GM18507 (cell line): ENCODE results near the gene RAPGEF6.
"Not testable (repeated sequence)": the region's sequence is repeated elsewhere in the genome, so short reads cannot be mapped to it uniquely, and the experiment has no call there.

Experiments used
- DNase-seq: peaks from one replicate; pipeline ENCODE4 v3.0.0; 2011; ENCODE audit warnings: low read depth; ENCODE audit not compliant: insufficient read length; ENCODE audit errors: extremely low spot score
- FAIRE-seq: peaks from 2 replicates; lab custom pipeline; 2011; peaks lifted over from hg19 to GRCh38; lab: Jason Lieb, UNC

Gene RAPGEF6

DNA sequence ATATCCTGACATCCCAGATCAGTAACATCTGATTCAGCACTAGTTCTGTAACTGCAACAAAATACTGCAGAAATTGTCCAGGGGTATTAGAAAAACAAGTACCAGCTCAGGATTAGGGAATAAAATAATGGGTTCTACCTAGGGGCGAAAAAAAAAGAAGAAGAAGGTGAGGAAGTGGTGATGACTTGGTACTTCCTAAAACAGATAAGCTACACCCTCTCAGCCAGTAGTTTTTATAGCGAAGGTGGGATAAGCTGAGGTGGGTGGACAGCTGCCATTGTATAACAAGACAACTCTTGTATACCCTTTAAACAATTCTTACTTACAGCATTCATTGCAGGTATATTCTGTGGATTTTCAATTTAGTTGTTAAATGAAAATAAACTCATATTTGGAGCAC, 19.1 kb downstream of the RAPGEF6 start:
- FAIRE-seq (no peak), DNase-seq (no peak)

DNA sequence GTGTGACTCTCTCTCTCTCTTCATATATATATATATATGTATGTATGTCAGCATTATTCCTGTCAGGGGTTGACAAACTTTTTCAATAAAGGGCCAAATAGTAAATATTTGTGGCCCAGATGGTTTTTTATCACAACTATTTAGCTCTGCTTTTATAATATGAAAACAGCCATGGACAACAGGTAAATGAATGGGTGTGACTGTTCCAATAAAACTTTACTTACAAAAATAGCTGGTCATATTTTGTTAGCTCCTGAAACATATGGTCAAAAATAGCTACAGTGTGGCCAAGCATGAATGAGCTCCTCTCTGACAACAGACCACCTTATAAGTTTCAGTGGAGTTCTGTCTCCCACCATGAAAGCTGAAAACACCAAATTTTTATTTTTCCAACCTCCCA, 21.6 kb downstream of the RAPGEF6 start:
- no peak for DNase-seq
- FAIRE-seq, result no peak

DNA sequence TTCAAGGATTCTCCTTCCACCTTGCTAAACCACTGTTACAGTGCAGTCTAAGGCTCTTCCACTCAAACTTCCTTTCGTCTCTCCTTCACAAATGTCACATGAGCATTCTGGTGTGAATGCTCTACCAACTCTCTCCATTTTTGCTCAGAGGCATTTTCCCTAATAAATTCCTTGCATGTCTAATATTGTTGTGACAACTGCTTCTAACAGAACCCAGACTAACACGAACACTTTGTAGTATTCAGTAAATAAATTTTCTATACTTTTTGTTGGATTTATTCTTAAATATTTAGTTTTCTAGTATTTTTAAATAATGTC, 24.0 kb downstream of the RAPGEF6 start:
- DNase-seq, result no peak
- FAIRE-seq, result no peak

DNA sequence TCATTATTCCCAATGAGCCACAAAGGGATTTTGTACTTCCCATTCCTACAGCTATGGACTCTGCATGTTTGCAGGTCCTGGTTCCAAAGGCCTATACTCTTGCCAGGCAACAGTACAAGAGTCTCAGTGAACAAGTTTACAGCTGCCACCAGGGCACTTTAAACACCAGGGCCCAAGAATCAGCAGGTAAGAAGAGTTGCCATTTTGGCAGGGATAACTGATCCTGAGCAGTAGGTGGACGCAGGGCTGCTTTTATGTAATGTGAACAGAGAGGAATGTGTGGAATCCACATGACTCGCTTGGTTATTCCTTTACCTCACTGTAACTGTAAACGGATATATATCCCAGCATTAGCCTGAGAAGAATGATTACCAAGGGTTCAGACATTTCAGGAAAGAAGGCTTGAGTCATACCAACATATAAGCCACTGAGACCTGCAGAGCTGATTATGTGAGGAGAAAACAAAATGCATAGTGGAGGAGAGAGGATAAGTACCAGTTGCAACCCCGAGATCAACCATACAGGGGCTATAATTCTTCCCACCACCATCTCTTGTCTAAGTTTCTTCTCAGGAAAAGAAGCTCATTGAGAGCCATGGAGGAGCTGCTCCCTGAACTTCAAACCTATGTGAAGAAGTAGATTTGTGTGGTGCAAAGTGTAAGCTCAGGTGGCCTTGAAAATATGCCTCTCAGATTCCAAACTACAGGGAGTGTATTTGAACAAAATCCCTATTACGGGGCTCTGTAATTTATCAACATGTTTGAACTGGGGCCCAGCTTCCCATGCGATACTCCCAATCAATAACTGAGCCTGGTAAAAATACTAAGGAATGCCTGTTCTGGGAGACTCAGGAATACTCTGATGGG, 24.6 kb downstream of the RAPGEF6 start:
- no peak for FAIRE-seq
- no peak for DNase-seq

DNA sequence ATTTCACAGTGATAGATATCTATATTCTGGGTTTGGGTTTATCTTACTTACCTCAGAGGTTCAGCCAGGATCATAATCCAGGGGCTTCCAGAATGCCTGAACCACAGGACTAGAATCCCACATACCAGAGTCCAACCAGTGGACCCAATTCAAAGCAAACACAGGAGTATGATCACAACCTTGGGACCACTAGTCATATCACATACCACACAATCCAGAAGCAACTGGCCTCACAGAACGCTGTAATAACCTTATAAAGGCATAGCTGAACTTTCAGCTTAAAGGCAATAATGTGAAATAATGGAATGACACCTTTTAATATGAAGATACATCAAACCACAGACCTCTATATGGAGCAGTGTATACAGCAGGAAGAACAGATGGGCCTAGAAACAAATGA, 25.3 kb downstream of the RAPGEF6 start:
- DNase-seq (no peak), FAIRE-seq (no peak)

DNA sequence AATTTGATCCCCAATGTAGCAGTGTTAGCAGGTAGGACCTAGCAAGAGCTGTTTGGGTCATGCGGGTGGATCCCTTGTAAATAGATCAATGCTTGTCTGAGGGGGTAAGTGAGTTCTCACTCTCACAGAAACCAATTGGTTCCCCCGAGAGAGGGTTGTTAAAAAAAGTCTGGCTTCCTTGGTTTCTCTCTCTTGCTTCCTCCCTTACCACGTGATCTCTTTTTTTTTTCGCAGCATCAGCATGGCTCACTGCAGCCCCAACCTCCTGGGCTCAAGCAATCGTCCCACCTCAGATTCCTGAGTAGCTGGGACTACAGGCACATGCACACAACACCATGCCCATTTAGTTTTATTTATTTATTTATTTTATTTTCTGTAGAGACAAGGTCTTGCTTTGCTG, 26.4 kb downstream of the RAPGEF6 start:
- FAIRE-seq (no peak), DNase-seq (no peak)

DNA sequence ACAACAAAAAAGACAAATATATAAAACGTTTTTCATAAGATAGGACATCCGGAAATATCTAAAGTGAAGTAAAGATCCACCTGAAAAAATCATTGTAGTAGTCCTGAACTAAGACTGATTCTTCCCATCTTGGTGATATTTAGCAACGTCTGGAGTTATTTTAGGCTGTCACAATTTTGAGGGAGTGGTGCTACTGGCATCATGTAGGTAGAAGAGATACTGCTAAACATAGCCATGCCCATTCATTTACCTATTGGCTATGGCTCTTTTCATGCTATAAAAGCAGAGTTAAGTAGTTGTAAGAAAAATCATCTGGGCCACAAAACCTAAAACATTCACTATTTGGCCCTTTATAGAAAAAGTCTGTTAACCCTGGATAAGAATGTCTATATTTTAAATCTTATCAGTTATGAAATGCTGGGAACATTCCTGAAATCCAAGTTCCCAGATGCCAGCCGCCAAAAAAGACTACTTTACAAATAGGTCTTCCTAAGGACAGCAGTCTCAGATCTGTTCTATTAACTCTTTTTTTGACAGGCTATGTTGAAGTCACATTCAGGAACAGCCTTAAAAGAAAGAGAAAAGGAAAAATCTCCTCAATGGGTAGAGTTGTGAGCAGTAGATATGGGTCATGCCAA, 27.0 kb downstream of the RAPGEF6 start:
- DNase-seq (no peak), FAIRE-seq (no peak)

DNA sequence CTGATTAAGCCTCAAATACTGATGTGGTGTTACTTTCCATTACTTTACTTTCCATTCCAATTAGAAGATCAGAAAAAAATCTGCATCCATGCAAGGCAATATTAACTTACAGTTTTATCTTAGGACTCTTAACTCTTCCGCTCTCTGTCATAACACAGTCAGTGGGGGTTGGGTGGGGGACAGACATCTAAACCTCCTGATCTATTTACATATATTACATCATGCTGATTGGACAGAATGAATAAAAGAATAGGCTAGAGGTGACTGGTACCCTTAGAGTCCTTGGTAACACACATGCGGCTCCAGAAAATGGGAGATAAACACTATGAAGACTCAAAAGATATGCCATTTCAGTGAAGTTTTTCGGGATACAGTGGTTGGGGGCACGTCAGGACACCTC, 27.6 kb downstream of the RAPGEF6 start:
- FAIRE-seq, result no peak
- DNase-seq, result no peak

DNA sequence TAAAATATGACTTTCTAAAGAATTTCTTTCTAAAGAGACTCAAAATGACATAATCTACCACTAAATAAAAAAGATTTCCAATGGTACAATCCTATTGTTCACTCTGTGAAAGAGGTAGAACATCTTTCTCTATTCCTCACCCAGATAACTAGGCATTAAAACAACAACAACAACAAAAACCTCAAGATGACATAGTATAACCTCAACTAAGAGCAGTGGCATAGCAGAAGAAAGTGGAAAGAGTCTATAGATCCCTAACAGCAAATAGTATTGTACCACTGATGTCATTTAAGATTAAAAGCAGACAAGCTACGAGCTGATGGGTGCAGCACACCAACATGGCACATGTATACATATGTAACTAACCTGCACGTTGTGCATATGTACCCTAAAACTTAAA, 29.9 kb downstream of the RAPGEF6 start:
- DNase-seq (no peak), FAIRE-seq (no peak)

DNA sequence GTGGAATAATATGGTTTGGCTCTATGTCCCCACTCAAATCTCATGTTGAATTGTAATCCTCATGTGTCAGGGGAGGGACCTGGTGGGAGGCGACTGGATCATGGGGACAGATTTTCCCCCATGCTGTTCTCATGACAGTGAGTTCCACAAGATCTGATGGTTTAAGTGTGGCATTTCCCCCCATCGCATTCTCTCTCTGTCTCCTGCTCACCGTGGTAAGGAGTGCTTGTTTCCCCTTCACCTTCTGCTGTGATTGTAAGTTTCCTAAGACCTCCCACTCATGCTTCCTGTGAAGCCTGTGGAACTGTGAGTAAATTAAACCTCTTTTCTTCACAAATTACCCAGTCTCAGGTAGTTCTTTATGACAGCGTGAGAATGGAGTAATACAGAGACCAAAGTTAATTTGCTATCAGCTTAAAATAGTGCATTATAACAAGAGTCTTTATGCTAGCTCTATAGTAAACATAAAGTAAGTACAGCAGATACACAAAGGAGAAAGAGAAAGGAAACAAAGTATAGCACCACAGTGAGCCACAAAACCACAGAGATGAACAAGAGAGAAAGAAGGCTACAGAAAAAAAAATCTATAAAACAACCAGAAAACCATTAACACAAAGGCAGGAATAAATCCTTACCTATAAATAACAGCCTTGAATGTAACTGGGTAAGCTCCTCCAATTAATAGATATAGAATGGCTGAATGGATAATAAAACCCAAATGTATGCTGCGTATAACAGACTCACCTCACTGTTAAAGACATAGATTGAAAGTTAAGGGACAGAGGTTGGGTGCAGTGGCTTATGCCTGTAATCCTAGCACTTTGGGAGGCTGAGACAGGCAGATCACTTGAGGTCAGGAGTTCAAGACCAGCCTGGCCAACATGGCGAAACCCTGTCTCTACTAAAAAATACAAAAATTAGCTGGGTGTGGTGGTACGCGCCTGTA, 39.7 kb downstream of the RAPGEF6 start:
- FAIRE-seq (peak; percentile 65), DNase-seq (no peak)

DNA sequence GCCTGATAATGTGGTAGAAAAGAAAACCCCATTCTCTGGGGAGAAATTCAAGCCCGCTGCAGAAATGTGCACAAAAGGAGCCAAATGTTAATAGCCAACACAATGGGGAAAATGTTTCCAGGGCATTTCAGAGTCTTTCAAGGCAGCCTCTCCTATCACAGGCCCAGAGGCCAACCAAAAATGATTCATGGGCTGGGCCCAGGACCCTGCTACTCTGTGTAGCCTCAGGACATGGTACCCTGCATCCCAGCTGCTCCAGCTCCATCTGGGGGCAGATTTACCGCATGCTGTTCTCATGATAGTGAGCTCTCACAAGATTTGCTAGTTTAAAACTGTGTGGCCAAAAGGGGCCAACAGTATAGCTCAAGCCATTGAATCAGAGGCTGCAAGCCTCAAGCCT, 41.1 kb downstream of the RAPGEF6 start:
- DNase-seq (no peak), FAIRE-seq (no peak)

DNA sequence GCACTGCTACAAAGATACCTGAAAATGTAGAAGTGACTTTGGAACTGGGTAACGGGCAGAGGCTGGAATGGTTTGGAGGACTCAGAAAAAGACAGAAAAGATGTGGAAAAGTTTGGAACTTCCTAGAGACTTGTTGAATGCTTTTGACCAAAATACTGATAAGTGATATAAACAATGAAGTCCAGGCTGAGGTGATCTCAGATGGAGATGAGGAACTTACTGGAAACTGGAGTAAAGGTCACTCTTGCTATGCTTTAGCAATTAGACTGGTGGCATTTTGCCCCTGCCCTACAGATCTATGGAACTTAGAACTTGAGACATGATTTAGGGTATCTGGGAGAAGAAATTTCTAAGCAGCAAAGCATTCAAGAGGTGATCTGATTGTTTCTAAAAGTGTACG, 41.6 kb downstream of the RAPGEF6 start:
- DNase-seq, FAIRE-seq: not testable (repeated sequence)

DNA sequence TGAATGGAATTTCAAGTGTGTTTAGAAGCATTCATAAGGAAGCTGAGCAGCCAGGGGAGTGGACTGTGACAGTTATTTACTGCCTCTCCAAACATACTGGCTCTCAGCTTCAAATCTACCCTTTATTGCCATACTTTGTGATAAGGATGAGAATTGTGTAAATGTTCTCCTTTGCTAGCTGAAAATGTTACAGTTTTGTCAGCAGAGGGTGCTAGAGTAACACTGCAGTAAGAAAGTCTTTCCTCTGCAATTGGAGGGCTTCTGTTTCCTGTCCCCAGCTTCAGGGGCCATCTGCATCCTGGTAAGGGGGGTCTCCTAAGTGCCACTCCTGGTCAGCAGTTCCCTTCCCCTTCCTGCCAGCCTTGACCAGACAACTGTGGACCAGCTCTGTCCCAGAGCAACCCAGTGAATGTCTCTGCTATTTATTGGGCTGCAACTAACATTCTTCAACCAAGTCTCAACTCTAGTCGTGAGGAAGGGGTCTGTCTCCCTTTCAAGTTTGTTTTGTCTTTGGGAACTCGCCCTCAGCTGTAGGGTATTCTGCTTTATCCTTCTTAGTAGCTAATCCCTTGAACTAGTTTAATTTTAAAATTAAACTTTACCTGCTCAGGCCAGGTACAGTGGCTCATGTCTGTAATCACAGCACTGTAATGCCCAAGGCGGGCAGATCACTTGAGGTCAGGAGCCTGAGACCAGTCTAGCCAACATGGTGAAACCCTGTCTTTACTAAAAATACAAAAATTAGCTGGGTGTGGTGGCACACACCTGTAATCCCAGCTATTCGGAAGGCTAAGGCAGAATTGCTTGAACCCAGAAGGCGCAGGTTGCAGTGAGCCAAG, 45.3 kb downstream of the RAPGEF6 start:
- peak; percentile 76 for FAIRE-seq

DNA sequence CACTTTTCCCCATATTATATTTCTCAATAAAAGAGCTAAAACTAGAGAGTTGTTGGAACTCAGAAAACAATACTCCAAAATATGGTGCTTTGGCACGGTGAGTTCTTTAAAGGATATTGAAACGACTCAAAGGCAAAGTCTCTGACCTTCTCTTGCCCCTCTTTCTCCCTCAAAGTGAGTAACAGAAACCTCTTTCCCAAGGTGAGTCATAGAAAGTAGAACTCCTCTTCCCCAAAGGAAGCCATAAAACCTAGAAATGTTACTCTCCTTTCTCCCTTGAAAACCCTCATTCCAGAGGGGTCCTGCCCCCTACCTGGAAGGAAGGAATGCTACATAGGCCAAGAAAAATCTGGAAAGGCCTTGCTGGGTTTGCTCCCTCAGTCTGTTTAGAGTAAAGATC, 47.5 kb downstream of the RAPGEF6 start:
- no peak for DNase-seq
- no peak for FAIRE-seq

More for the DNA sequence above, 45.3 kb downstream of the RAPGEF6 start:
- peak; percentile 23 for DNase-seq

DNA sequence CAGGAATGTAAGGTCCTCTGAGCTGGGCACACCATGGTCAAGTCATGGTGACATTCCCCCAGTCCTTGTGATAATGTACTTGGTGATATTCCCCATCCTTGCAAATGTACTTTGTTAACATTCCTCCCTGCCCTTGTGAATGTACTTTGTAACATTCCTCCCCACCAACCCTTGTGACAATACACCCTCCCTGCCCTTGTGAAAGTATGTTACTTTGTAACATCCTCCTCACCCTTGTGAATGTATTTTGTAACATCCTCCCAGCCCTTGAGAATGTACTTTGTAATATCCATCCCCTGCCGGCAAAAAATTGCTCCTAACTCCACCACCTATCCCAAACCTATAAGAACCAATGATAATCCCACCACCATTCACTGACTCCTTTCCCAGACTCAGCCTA, 53.3 kb downstream of the RAPGEF6 start:
- no peak for DNase-seq
- no peak for FAIRE-seq

DNA sequence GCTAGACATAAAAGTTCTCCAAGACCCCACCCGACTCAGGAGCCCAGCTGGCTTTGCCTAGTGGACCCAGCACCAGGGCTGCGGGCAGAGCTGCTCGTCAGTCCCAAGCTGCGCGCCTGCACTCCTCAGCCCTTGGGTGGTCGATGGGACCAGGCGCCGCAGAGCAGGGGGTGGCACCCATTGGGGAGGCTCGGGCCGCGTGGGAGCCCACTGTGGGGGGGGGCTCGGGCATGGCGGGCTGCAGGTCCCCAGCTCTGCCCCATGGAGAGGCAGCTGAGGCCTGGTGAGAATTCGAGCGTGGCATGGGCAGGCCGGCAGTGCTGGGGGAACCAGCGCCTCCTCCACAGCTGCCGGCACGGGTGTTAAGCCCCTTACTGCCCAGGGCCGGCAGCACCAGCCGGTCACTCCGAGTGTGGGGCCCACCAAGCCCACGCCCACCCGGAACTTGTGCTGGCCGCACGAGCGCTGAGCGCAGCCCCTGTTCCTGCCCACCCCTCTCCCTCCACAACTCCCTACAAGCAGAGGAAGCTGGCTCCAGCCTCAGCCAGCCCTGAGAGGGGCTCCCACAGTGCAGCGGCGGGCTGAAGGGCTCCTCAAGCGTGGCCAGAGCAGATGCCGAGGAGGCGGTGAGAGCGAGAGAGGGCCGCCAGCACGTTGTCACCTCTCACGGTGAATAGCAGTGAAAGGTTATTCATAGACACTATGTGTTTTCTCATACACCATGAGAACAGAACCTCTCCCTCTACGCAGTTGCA, 54.9 kb downstream of the RAPGEF6 start:
- no peak for FAIRE-seq
- no peak for DNase-seq

DNA sequence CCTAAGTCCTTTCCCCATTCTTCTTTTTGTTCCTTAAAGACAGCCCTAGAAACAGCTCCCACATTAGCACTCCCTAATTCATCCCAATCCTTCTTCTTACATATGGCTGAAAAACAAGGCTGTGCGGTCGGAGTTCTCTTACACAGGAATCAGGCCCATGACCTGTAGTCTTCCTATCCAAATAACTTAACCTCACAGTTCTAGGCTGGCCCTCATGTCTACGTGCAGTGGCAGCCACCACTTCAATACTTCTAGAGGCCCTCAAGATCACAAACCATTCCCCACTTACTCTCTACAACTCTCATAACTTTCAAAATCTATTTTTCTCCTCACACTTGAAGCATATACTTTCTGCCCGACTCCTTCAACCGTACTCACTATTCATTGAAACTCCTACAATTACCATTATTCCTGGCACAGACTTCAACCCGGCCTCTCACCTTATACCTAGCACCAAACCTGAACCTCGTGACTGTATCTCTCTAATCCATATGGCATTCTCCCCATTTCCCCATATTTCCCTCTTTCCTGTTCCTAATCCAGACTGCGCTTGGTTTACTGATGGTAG, 59.3 kb downstream of the RAPGEF6 start:
- FAIRE-seq (no peak), DNase-seq (no peak)

DNA sequence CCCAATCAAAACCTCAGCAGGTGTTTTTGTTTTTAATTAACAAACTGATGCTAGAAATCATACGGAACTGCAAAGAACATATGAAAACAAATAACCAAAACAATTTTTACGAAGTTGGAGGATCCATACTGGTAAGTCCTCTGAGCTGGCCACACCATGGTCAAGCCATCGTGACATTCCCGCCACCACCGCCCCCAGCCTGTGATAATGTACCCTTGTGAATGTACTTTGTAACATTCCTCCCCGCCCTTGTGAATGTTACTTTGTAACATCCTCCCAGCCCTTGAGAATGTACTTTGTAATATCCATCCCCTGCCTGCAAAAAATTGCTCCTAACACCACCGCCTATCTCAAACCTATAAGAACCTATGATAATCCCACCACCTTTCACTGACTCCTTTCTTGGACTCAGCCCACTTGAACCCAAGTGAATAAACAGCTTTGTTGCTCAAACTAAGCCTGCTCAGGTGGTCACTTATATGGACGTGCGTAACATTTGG, 63.3 kb downstream of the RAPGEF6 start:
- FAIRE-seq (no peak), DNase-seq (no peak)
